ENCODE measurements around the gene CEP131. TPM values are rescaled to one million over a fixed set of nuclear protein-coding genes. Genes with fewer than 3 reads are reported as not detected.

The CEP131 gene
- total and polyA plus RNA-seq, 3 experiments from 2014 or later, result 6.5 to 13.3 (median 13.2) TPM

GRCh38 chr17:81221842-81222619 lies 734 bp downstream of the CEP131 start:
- DNase-seq, result no peak
- ChIA-PET POLR2A (interaction anchor here (1.0 to 5.2 kb wide), 5 partner anchors 12 to 767 kb away, joined by 3 to 44 read pairs (median 4); partner anchors contain the start of genes NDUFAF8 and TEPSIN), CTCF (interaction anchor here (0.6 kb wide), 1 partner anchor 21 kb away, joined by 3 read pairs; no protein-coding TSS in a partner anchor)
- peak overlapping the region; percentile 20 to 82 (median 66) for H3K4me3 Mint-ChIP-seq
- no peaks in the 10 kb centered on the region for H3K36me3 ChIP-seq (ENCODE audit: insufficient read depth, low read length)
- peak overlapping the region; percentile 38 for H3K27ac ChIP-seq (ENCODE audit: low read depth, low read length)
- peak overlapping the region in 1 of 8 donors; percentile 14 for H3K27ac Mint-ChIP-seq
- H3K4me1 Mint-ChIP-seq, result peaks cover 10 to 22% (median 12%) of the 10 kb centered on the region in 3 donors
- H3K36me3 Mint-ChIP-seq, result peaks cover 0 to 5% (median 0%) of the 10 kb centered on the region in 3 donors
- H3K9me3 Mint-ChIP-seq, result no peaks in the 10 kb centered on the region
- no peaks in the 10 kb centered on the region for H3K27me3 ChIP-seq (ENCODE audit: insufficient read depth, low read length, poor library complexity, severe bottlenecking)
- peaks cover 18% of the 10 kb centered on the region for H3K4me1 ChIP-seq (ENCODE audit: insufficient read depth, low read length)
- H3K9me3 ChIP-seq (ENCODE audit: low read length), result no peaks in the 10 kb centered on the region
- H3K27me3 Mint-ChIP-seq, result peaks cover 0 to 3% of the 10 kb centered on the region in 2 donors
- peak overlapping the region; percentile 71 for H3K4me3 ChIP-seq (ENCODE audit: low read length)

DNA sequence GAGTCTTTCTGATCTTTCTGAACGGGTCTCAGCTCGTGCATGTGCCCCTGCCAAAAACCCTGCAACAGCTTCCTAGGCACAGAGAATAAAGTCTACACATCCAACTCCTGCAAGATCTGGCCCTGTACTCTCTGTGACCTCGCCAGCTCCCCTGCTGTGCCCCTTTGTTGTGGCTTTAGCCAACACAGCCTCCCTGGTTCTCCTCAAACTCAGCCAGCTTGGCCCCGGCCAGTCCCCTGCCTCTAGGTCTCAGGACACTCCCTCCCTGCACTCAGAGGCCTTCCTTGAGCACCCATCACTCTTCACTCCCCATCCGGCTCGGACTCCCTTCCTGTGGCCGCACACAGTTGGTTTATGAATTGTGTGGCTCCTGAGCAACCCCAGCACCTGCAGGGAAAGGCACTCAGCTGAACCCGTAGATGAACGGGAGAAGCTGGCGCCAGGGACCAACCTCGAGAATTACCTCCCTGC lies 1.4 kb downstream of the CEP131 start:
- peaks cover 10 to 22% (median 12%) of the 10 kb centered on the region in 3 donors for H3K4me1 Mint-ChIP-seq
- ChIA-PET CTCF (no interaction called here), POLR2A (no interaction called here)
- Histone ChIP-seq H3K9me3 (ENCODE audit: low read length) (no peaks in the 10 kb centered on the region), H3K27me3 (ENCODE audit: insufficient read depth, low read length, poor library complexity, severe bottlenecking) (no peaks in the 10 kb centered on the region), H3K36me3 (ENCODE audit: insufficient read depth, low read length) (no peaks in the 10 kb centered on the region), H3K4me1 (ENCODE audit: insufficient read depth, low read length) (peaks cover 18% of the 10 kb centered on the region), H3K4me3 (ENCODE audit: low read length) (no peak overlapping the region), H3K27ac (ENCODE audit: low read depth, low read length) (no peak overlapping the region)
- H3K4me3 Mint-ChIP-seq, result peak overlapping the region; percentile 20 to 82 (median 66)
- H3K27ac Mint-ChIP-seq, result no peak overlapping the region
- peaks cover 0 to 3% of the 10 kb centered on the region in 2 donors for H3K27me3 Mint-ChIP-seq
- DNase-seq, result no peak
- H3K36me3 Mint-ChIP-seq, result peaks cover 0 to 10% (median 0%) of the 10 kb centered on the region in 3 donors
- no peaks in the 10 kb centered on the region for H3K9me3 Mint-ChIP-seq

GRCh38 chr17:81219476-81220180 lies 3.1 kb downstream of the CEP131 start:
- no peak overlapping the region for H3K4me3 ChIP-seq (ENCODE audit: low read length)
- Mint-ChIP-seq H3K36me3 (peaks cover 0 to 10% (median 0%) of the 10 kb centered on the region in 3 donors), H3K27ac (peak overlapping the region in 1 of 8 donors; percentile 43), H3K4me1 (peaks cover 10 to 22% (median 12%) of the 10 kb centered on the region in 3 donors), H3K9me3 (no peaks in the 10 kb centered on the region), H3K4me3 (peak overlapping the region in 1 of 7 donors; percentile 37), H3K27me3 (peaks cover 0 to 2% of the 10 kb centered on the region in 2 donors)
- ChIA-PET POLR2A (no interaction called here), CTCF (no interaction called here)
- H3K36me3 ChIP-seq (ENCODE audit: insufficient read depth, low read length), result no peaks in the 10 kb centered on the region
- H3K9me3 ChIP-seq (ENCODE audit: low read length), result no peaks in the 10 kb centered on the region
- no peaks in the 10 kb centered on the region for H3K27me3 ChIP-seq (ENCODE audit: insufficient read depth, low read length, poor library complexity, severe bottlenecking)
- peaks cover 18% of the 10 kb centered on the region for H3K4me1 ChIP-seq (ENCODE audit: insufficient read depth, low read length)
- no peak for DNase-seq
- H3K27ac ChIP-seq (ENCODE audit: low read depth, low read length), result no peak overlapping the region

GRCh38 chr17:81218991-81219390 lies 3.8 kb downstream of the CEP131 start:
- peak overlapping the region in 1 of 8 donors; percentile 43 for H3K27ac Mint-ChIP-seq
- Histone ChIP-seq H3K27ac (ENCODE audit: low read depth, low read length) (no peak overlapping the region), H3K36me3 (ENCODE audit: insufficient read depth, low read length) (no peaks in the 10 kb centered on the region), H3K9me3 (ENCODE audit: low read length) (no peaks in the 10 kb centered on the region), H3K4me3 (ENCODE audit: low read length) (no peak overlapping the region), H3K4me1 (ENCODE audit: insufficient read depth, low read length) (peaks cover 18% of the 10 kb centered on the region), H3K27me3 (ENCODE audit: insufficient read depth, low read length, poor library complexity, severe bottlenecking) (no peaks in the 10 kb centered on the region)
- ChIA-PET POLR2A (no interaction called here), CTCF (no interaction called here)
- peaks cover 10 to 21% (median 12%) of the 10 kb centered on the region in 3 donors for H3K4me1 Mint-ChIP-seq
- H3K4me3 Mint-ChIP-seq, result peak overlapping the region in 2 of 7 donors; percentile 37 to 70
- H3K9me3 Mint-ChIP-seq, result no peaks in the 10 kb centered on the region
- DNase-seq, result no peak
- peaks cover 0 to 10% (median 0%) of the 10 kb centered on the region in 3 donors for H3K36me3 Mint-ChIP-seq
- no peaks in the 10 kb centered on the region for H3K27me3 Mint-ChIP-seq

DNA sequence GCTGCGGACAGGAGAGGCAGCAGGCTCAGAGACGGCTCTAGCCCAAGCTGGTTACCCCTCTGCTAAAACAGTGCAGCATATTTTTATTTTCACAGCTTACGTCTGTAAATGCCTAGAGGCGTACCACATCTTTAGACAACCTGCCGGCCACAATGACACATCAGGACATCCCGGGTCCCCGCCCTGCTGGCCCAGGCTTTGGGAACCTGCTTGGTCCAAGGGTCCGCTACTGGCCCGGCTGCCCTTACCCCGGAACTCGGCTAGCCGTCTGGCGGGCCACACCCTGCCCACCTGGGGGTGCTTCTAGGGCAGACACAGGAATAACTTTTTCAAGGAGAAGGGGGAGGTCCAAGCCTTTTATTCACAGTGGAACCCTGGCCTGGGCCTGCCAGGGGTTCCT lies 4.3 kb downstream of the CEP131 start:
- Mint-ChIP-seq H3K4me3 (no peak overlapping the region), H3K4me1 (peaks cover 6 to 16% (median 7%) of the 10 kb centered on the region in 3 donors), H3K27ac (no peak overlapping the region), H3K27me3 (no peaks in the 10 kb centered on the region), H3K36me3 (peaks cover 0 to 10% (median 0%) of the 10 kb centered on the region in 3 donors), H3K9me3 (no peaks in the 10 kb centered on the region)
- no peak overlapping the region for H3K27ac ChIP-seq (ENCODE audit: low read depth, low read length)
- no peak overlapping the region for H3K4me3 ChIP-seq (ENCODE audit: low read length)
- no peaks in the 10 kb centered on the region for H3K9me3 ChIP-seq (ENCODE audit: low read length)
- no peaks in the 10 kb centered on the region for H3K36me3 ChIP-seq (ENCODE audit: insufficient read depth, low read length)
- H3K27me3 ChIP-seq (ENCODE audit: insufficient read depth, low read length, poor library complexity, severe bottlenecking), result no peaks in the 10 kb centered on the region
- peaks cover 14% of the 10 kb centered on the region for H3K4me1 ChIP-seq (ENCODE audit: insufficient read depth, low read length)
- POLR2A ChIA-PET, result no interaction called here
- DNase-seq, result no peak
- CTCF ChIA-PET, result no interaction called here

DNA sequence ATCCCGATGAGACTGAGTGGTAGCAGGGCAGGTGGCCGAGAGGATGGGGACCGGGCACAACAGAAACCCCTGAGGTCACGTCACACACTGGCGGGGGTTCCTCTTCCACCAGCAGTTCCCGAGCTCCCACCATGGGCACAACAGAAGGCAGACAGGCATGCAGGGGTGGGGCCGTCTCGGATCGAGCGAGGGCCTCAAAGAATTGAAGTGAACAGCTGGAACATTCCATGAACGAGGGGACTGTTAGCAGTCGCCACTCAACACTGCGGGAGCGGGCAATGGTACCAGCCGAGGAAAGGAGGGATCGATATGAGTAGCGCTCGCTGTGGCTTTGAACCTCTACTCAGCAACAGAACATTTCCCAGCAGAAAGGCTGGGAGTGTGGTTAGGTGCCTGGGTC lies 5.3 kb downstream of the CEP131 start:
- Mint-ChIP-seq H3K36me3 (peaks cover 0 to 10% (median 0%) of the 10 kb centered on the region in 3 donors), H3K4me1 (peaks cover 3 to 11% (median 5%) of the 10 kb centered on the region in 3 donors), H3K9me3 (no peaks in the 10 kb centered on the region), H3K27ac (no peak overlapping the region), H3K27me3 (no peaks in the 10 kb centered on the region), H3K4me3 (no peak overlapping the region)
- Histone ChIP-seq H3K4me1 (ENCODE audit: insufficient read depth, low read length) (peaks cover 11% of the 10 kb centered on the region), H3K27me3 (ENCODE audit: insufficient read depth, low read length, poor library complexity, severe bottlenecking) (no peaks in the 10 kb centered on the region), H3K4me3 (ENCODE audit: low read length) (no peak overlapping the region), H3K9me3 (ENCODE audit: low read length) (no peaks in the 10 kb centered on the region), H3K36me3 (ENCODE audit: insufficient read depth, low read length) (no peaks in the 10 kb centered on the region), H3K27ac (ENCODE audit: low read depth, low read length) (no peak overlapping the region)
- ChIA-PET CTCF (no interaction called here), POLR2A (no interaction called here)
- no peak for DNase-seq

DNA sequence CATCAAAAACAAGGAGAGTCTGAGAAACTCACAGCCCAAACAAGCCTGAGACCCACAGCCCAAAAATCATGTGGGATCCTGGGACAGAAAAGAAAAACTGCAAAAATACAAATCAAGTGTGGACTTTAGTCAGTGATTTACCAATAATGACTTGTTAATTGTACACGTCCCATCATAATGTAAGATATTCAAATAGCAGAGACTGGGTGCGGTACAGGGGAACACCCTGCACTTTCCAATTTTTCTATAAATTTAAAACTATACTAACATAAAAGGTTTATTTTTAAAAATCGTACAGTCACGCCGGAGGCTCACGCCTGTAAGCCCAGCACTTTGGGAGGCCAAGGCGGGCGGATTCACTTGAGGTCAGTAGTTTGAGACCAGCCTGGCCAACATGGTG lies 8.8 kb downstream of the CEP131 start:
- no peak overlapping the region for H3K27ac ChIP-seq (ENCODE audit: low read depth, low read length)
- no peaks in the 10 kb centered on the region for H3K36me3 ChIP-seq (ENCODE audit: insufficient read depth, low read length)
- no peak overlapping the region for H3K4me3 ChIP-seq (ENCODE audit: low read length)
- H3K27ac Mint-ChIP-seq, result no peak overlapping the region
- H3K4me1 Mint-ChIP-seq, result no peaks in the 10 kb centered on the region
- no peak overlapping the region for H3K4me3 Mint-ChIP-seq
- no peak for DNase-seq
- no peaks in the 10 kb centered on the region for H3K4me1 ChIP-seq (ENCODE audit: insufficient read depth, low read length)
- H3K9me3 Mint-ChIP-seq, result no peaks in the 10 kb centered on the region
- no peaks in the 10 kb centered on the region for H3K27me3 Mint-ChIP-seq
- CTCF ChIA-PET, result no interaction called here
- POLR2A ChIA-PET, result no interaction called here
- no peaks in the 10 kb centered on the region for H3K27me3 ChIP-seq (ENCODE audit: insufficient read depth, low read length, poor library complexity, severe bottlenecking)
- peaks cover 0 to 8% (median 0%) of the 10 kb centered on the region in 3 donors for H3K36me3 Mint-ChIP-seq
- H3K9me3 ChIP-seq (ENCODE audit: low read length), result no peaks in the 10 kb centered on the region

DNA sequence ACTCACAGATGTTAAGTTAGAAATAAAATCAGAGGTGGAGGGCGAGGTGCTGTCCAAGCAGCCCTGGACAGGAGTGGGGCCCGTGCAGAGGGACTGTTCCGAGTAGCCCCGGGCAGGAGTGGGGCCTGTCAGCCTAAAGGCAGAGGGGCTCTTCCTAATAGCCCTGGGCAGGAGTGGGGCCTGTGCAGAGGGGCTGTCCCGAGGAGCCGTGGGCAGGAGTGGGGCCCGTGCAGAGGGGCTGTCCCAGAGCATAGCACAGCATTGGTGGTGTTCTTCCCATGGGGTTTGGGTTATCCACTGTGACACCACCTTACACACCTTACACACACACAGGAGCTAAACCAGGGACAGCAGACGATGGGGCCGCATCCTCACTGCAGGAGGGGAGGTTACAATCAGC lies 10.4 kb downstream of the CEP131 start:
- H3K4me1 Mint-ChIP-seq, result no peaks in the 10 kb centered on the region

More for the DNA sequence above, 10.4 kb downstream of the CEP131 start:
- DNase-seq, result no peak
- H3K36me3 Mint-ChIP-seq, result peaks cover 0 to 8% (median 0%) of the 10 kb centered on the region in 3 donors
- Histone ChIP-seq H3K27ac (ENCODE audit: low read depth, low read length) (no peak overlapping the region), H3K9me3 (ENCODE audit: low read length) (no peaks in the 10 kb centered on the region), H3K36me3 (ENCODE audit: insufficient read depth, low read length) (no peaks in the 10 kb centered on the region), H3K4me1 (ENCODE audit: insufficient read depth, low read length) (no peaks in the 10 kb centered on the region), H3K27me3 (ENCODE audit: insufficient read depth, low read length, poor library complexity, severe bottlenecking) (no peaks in the 10 kb centered on the region), H3K4me3 (ENCODE audit: low read length) (no peak overlapping the region)
- H3K4me3 Mint-ChIP-seq, result no peak overlapping the region
- ChIA-PET CTCF (no interaction called here), POLR2A (no interaction called here)
- no peaks in the 10 kb centered on the region for H3K27me3 Mint-ChIP-seq
- no peaks in the 10 kb centered on the region for H3K9me3 Mint-ChIP-seq
- no peak overlapping the region for H3K27ac Mint-ChIP-seq

All from CD8-positive, alpha-beta memory T cell (primary cell).